PFSK-1 (cell line): ENCODE measurements around the gene PHF11.

ENCODE experiments used
- FOXP2 ChIP-seq: optimal IDR thresholded peaks from 2 replicates; pipeline ENCODE3; 2011; ENCODE audit warnings: borderline replicate concordance, control low read depth, inconsistent platforms; ENCODE audit not compliant: insufficient read depth; ENCODE audit errors: extremely low read length, extremely low read depth
- POLR2AphosphoS5 ChIP-seq: IDR thresholded peaks from 2 replicates; pipeline ENCODE4 v1.6.1; 2012; ENCODE audit warnings: low read depth, mild to moderate bottlenecking, control low read depth, low read length, moderate library complexity
- REST ChIP-seq, 2 experiments: IDR thresholded peaks; 2 replicates each; pipeline versions ENCODE4 v1.6.1 to v1.8.0; 2011 to 2012; ENCODE audit warnings: low read depth in 2 of 2, low read length in 2 of 2, control low read depth in 1 of 2, inconsistent platforms in 1 of 2, mild to moderate bottlenecking in 1 of 2, moderate library complexity in 1 of 2; ENCODE audit not compliant: insufficient read depth in 1 of 2
- SIN3A ChIP-seq: IDR thresholded peaks from 2 replicates; pipeline ENCODE4 v1.6.1; 2012; ENCODE audit warnings: mild to moderate bottlenecking, low read length, moderate library complexity, borderline replicate concordance; ENCODE audit not compliant: insufficient read depth
- TAF1 ChIP-seq: IDR thresholded peaks from 2 replicates; pipeline ENCODE4 v1.6.1; 2012; ENCODE audit warnings: low read length, control low read depth, borderline replicate concordance; ENCODE audit not compliant: insufficient read depth

Gene PHF11

GRCh38 chr13:49456156-49456555 lies 39.6 kb upstream of the PHF11 start:
- no peak for TF ChIP-seq SIN3A
- TF ChIP-seq REST (IDR thresholded peaks at IDR 0.05; ENCODE audit: insufficient read depth in 1 of 2, low read depth in 2 of 2, low read length in 2 of 2), result no peak
- no peak for TF ChIP-seq TAF1
- TF ChIP-seq FOXP2, result no peak
- no peak for TF ChIP-seq POLR2AphosphoS5

GRCh38 chr13:49457221-49457620 lies 38.5 kb upstream of the PHF11 start:
- TF ChIP-seq TAF1 (no peak), FOXP2 (no peak), REST (IDR thresholded peaks at IDR 0.05; ENCODE audit: insufficient read depth in 1 of 2, low read depth in 2 of 2, low read length in 2 of 2) (no peak), POLR2AphosphoS5 (no peak), SIN3A (no peak)

- TF ChIP-seq REST (IDR thresholded peaks at IDR 0.05; ENCODE audit: insufficient read depth in 1 of 2, low read depth in 2 of 2, low read length in 2 of 2), result no peak
- TF ChIP-seq POLR2AphosphoS5, result no peak
- TF ChIP-seq TAF1, result no peak
- no peak for TF ChIP-seq SIN3A
Observed at GRCh38 chr13:49459580-49459979, 36.2 kb upstream of the PHF11 start.

- TF ChIP-seq TAF1 (no peak), SIN3A (no peak), FOXP2 (no peak), REST (IDR thresholded peaks at IDR 0.05; ENCODE audit: insufficient read depth in 1 of 2, low read depth in 2 of 2, low read length in 2 of 2) (no peak), POLR2AphosphoS5 (no peak)
Observed at GRCh38 chr13:49464085-49464484, 31.7 kb upstream of the PHF11 start.

GRCh38 chr13:49464621-49465325 lies 31.0 kb upstream of the PHF11 start:
- no peak for TF ChIP-seq FOXP2
- TF ChIP-seq POLR2AphosphoS5, result no peak
- TF ChIP-seq TAF1, result no peak
- no peak for TF ChIP-seq SIN3A
